ENCODE measurements around the gene KCMF1.

GRCh38 chr2:84947010-84947593 is 23.9 kb upstream of the KCMF1 start:
- no peak for TF ChIP-seq CTCF (IDR thresholded peaks at IDR 0.05)
- TF ChIP-seq POLR2AphosphoS5 (IDR thresholded peaks at IDR 0.05) = no peak
- no peak for TF ChIP-seq EP300 (IDR thresholded peaks at IDR 0.05)
- TF ChIP-seq POLR2A (IDR thresholded peaks at IDR 0.05) = no peak

Measured in upper lobe of left lung (tissue), 4 donors.